Smooth muscle cell of the brain vasculature (primary cell): ENCODE measurements around the gene NHSL1.
"Not testable (repeated sequence)": the region's sequence is repeated elsewhere in the genome, so short reads cannot be mapped to it uniquely, and the experiment has no call there.

Source experiments
- DNase-seq: peaks from one replicate; pipeline ENCODE4 v3.0.0-alpha.2; 2012; ENCODE audit warnings: low read depth, low spot score

NHSL1 gene

DNA sequence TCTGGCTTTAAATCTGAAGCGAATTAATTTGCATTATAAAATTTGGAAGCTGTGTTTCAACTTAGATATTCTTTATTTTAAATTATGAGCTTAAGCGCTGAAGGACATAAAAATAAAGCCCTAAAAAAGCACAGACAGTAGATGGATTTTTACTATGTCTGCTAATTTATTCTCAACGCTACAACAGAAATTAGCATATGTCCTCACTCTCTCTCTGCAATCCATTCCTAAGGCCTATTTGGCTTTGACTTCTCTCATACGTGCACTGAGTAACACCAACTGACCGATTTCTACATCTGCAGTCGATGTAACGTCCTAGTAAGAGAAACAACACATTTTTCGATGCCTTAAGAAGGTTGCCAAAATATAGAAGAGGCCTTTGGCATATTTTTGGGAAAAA lies 71.6 kb downstream of the NHSL1 start:
- DNase-seq = no peak

DNA sequence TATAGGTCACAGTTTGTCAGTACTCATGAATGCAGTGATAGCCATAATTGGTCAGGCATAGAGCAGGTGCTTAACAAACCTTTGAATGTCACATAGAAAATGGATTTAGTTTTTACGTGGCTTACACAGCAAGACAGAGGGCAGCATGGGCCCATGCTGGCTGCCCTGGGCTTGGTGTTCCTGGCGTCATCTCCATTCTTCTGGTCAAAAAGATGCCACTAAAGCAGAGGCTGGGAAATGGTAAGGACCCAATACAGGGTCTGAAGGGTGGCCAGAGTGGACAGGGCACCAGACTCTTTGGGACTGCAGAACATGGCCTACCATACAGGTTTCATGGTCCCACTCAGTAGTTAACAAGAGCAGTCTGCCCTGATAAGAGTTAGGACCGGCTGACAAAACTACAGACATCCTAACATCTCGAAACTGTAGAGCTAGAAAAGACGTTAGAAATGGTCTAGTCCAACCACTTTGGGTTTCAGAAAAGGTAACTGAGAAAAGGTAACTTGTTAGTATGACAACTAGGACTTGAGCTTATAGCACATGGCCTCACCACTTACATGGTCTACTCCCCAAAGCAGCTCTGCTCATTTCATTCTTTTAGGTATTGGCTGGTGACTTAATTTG lies 72.7 kb downstream of the NHSL1 start:
- no peak for DNase-seq

DNA sequence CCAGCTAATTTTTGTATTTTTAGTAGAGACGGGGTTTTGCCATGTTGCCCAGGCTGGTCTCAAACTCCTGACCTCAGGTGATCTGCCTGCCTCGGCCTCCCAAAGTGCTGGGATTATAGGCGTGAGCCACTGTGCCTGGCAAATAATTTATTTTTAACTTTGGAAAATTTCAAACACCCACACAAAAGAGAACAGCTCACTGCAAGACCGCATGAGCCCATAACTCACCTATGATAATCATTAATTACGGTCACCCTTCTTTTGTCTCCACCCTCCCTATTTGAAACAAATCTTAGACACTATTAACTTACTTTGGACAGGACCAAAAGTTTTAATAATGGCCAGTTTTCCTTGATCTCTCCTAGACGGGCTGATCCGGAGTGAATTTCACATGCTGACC lies 74.0 kb downstream of the NHSL1 start:
- not testable (repeated sequence) for DNase-seq

DNA sequence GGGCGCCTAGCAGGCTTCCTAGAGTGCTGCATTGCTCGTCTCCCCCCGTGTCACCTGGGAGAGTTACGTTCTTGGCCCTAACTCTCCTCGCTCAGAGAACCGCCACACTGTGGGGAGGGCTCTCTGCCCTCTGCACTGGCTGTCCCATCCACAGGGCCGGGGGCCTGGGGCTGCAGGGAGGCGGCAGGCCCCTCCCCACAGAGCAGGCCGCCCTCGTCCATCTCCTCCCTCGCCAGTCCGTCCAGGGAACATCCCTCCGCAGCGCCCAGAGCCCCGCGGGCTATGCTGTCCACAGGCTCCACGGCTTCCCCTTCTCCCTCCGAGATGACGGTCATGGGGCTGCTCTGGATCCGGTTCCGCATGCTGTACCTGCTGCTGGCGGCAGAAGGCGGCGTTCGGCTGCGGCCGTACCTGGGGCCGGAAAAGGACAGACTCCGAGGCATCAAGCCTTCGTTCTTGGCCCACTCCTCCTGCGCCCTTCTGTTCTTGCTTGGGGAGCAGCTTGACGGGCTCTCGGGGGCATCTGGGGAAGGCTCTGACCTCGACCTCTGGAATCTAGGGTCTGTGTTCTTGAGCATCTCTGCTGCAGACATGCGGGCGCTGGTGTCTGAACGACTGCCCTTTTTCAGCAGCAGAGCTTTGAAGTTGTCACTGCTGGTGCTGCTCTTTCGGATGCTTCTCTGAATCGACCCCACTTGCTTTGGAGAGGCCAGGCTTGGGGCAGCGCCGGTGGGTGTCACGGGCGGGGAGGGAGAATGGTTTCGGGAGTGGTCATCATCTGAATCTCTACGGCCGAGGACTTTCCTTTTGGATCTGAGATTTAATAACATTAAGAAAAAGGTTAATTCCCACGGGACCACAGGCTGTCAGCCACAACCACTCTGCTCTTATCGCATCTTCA lies 75.0 kb downstream of the NHSL1 start:
- no peak for DNase-seq

DNA sequence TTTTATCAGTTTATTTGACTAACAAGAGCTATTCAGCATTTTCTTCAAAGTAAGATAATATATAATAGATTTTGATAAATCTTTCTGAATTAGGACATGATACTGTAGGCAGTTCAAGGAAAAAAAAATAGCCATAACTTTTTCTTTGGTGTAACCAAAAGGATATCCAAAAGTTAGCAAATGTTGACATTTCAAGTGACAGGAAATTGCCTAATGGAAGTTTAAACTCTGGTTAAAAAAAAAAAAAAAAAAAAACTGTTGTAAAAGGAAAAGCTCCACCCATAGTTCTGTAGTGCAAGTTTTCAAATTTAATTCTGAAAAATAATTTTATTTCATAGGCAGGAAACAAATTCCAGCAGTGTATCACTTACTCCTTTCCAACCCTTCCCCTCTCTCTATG lies 76.4 kb downstream of the NHSL1 start:
- DNase-seq = no peak

DNA sequence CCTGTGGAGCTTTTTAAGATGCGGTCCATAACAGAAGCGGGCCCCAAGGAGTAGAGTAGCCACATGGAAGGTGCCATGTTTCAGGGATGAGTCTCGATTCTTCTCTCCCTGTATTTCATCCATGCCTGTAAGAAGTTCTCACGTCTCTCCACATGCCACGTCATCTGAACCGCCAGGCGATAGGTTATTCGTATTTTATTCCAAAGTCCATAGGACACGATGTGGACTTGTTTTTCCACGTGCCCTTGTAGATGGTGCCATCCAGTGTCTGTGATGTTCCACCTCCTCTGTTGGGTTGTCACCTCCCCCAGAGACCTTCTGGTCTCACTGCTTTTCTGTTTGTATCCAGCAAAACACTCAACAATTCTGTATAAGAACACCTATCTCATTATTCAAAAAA lies 77.7 kb downstream of the NHSL1 start:
- no peak for DNase-seq

DNA sequence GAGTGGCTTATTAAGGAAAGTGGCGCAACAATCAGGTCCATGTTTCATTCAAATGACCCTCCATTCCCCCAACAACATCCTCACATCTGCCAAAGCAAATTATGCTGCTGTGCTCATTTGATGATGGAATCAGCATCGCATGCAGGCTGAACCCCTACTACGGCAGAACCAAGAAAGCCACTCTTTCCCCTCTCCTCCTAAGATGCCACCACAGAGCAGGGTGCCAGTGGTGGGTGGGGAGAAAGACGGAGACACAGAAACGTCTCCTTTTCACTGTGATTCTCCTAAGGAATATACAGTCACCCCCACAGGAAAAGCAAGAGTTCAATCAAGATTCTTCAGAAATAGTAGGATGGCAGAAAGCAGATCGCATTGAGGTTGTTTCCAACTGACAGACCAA lies 78.2 kb downstream of the NHSL1 start:
- DNase-seq = no peak

DNA sequence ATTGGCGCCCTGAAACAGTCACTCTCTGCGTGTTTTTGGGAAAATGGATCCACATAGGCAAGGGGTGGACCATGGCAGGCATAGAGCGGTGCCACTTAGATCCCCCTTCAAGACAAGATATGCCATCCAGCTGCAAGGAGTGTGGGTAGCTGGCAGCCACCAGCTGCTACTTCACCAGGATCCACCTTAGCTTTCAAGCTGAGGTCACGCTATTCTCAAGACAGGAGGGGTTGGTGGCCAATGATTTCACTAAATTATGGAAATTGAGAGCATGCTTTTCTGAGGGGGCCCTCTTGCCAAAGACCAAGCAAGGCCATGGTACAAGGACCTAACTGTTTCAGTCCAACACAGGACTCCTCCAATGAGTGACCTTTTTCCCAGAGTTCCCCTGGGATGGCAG lies 78.9 kb downstream of the NHSL1 start:
- no peak for DNase-seq

DNA sequence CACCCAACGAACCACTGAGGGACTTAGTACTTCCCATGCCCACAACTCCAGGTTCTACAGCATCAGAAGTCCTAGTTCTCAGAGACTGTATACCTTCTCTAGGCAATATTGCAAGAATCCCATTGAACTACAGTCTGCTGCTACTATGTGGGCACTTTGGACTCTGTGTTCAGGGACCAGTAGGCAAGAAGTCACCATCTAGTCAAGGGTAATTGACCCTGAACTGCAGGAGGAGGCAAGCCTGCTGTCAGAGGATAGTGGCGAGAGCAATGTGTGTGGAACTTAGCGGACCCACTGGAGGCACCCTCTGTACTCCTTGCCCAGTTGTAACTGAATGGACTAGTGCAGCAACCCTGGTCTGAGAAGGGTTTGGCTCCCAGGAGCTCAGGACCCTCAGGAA lies 79.5 kb downstream of the NHSL1 start:
- no peak for DNase-seq

DNA sequence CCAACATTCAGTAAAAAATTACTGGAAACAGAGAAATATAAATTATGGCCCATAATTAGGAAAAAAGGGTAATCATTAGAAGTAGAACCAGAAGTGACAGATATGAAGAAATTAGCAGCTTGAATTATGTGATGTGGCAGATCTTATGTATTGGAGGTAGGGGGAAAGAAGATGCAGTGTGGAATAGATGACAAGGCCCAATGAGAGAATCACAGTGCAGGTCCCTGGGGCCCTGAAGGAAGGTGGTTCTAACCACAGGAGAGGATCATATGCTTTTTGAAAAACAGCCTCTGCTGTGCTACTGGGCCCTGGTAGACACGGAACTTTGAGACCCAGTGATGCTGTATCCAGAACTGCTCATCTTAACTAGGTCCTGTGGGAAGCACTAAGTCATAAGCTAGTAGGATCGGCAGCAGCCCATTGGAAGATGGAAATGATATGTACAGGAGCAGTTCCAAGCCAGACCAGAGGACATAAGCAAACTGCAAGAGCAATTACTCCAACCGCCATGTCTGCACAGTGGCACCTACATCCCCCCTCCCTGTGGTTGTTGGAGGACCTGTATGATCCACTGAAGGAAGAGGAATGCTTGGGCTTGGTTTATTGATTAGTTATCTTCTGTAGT lies 81.1 kb downstream of the NHSL1 start:
- DNase-seq = no peak

DNA sequence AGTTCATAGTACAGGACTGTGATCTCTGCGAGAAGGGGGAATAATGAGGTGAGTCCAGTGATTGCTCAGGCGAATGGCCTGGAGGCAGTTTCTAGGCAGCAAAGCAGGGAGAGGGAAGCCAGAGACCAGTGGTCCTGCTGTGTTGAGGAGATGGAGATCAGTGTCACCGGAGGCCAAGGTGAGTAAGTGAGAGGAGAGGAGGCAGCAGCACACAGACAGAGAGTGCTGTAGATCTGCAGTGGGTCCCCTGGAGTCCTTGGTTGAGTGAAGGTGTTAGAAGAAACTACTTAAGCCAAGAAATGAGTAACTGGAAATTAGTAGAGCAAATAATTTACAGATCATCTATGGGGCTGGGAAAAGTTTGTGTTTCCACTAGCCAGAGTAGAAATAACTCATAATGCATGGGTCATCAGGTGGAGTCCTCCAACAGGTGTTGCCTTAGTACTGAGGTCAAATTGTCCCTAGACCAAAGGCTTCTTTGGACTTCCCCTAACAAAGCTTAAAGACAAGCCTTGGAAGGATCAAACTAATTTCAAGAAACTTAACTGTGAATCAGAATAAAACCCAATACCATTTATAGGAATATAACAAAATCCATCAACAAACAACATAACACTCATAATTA lies 81.7 kb downstream of the NHSL1 start:
- DNase-seq = no peak

DNA sequence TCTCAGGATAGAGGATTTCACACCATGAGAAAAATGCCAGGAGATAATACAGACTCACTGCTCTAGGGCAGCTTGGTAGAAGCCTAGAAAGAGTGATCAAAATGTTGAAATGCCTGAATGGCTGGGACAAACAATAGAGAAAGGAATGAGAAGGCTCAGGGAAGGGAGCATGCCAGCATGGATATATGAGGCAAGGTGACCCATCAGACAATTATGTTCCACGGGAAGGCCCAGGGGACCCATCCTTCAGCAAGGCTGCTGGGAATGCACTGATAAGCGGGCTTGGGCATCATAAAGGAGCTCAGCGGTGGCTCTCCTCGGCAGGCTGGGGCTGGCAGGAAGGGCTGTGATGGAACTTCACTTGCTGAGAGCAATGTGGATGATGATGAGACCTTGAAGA lies 83.1 kb downstream of the NHSL1 start:
- no peak for DNase-seq

DNA sequence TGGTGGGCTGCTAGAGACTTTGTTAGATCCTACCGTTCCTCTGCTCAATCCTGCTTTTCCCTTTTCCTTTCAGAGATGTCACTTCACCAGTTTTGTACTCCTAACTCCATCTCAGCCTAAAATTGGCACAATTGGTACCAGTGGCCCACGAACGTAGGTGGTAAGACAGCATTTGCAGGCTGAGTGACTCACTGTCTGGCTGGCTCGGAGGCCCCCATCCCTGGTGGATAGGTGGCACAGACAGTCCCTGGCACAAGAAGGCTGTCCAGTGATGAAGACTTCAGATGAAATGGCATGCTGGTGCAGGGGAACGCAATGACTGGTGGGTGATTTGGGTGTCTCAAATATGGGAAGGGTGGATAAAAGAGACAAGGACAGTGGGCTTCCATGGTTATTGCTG lies 84.2 kb downstream of the NHSL1 start:
- DNase-seq = no peak

DNA sequence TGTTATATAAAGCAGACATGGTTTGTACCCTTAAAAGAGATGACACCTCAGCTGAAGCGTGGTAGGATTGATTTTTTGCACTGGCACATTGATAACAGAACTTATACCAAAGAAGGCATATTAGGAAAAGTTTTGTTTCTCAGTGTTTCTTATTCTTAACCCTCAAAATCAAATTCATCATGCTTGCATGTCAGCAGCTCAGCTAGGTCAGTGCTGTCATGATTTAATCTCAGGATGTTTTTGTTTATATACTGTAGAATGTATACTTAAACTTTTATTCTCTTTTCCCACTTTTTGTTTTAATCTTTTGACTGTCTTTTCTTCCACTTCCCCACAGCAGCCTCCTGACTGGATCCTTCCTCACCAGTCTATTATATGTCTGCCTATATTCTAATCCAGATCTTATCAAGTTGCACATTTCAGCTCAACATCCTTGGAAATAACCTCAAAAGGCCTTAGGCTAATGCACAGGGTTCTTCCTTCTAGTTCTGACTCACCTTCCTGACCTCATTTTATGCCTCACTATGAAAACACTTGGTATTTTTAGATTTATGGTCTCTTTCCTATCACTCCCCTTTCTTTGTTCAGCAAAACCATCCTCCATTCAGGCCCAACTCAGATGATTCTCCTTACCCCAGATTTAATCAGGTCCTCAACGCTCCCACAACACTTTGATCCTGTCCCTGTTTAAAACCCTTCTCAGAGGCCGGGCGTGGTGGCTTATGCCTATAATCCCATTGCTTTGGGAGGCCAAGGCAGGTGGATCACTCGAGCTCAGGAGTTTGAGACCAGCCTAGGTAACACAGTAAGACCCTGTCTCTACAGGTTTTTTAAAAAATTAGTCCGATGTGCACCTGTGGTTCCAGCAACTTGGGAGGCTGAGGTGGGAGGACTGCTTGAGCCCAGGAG lies 88.1 kb downstream of the NHSL1 start:
- no peak for DNase-seq

DNA sequence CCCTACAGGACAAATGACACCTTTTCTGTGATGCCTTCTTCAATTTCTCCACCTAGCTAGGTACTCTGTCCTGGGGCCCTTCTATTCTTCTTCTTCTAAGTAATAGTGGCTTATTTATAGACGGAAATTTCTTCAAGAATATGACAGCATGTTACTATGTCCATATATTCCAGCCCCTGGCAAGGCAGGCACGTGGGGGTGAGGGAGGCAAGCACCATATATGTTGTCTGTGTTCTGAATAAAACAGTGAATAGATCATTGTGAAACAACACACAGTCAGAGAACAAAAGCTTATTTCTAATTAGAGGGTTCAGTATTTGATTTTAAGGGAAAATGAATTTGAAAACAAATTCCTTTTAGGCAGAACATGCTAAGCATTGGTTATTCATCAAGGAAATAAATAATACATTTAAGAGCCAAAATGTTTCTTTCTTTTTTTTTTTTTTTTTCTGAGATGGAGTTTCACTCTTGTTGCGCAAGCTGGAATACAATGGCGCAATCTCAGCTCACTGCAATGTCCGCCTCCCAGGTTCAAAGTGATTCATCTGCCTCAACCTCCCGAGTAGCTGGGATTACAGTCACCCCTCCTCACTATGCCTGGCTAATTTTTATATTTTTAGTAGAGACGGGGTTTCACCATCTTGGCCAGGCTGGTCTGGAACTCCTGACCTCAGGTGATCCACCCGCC lies 89.1 kb downstream of the NHSL1 start:
- DNase-seq = no peak

DNA sequence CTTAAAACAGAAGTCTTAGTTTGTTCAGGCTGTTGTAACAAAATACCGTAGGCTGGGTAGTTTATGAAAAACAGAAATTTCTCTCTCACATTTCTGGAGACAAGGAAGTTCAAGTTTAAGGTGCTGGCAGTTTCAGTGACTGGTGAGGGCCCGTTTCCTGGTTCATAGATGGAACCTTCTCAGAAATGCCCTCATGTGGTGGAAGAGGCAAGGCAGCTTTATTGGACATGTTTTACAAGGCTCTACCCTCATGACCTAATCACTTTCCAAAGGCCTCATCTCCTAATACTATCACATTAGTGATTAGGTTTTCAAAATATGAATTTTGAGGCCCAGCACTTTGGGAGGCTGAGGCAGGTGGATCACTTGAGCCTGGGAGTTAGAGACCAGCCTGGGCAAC lies 92.9 kb downstream of the NHSL1 start:
- no peak for DNase-seq

DNA sequence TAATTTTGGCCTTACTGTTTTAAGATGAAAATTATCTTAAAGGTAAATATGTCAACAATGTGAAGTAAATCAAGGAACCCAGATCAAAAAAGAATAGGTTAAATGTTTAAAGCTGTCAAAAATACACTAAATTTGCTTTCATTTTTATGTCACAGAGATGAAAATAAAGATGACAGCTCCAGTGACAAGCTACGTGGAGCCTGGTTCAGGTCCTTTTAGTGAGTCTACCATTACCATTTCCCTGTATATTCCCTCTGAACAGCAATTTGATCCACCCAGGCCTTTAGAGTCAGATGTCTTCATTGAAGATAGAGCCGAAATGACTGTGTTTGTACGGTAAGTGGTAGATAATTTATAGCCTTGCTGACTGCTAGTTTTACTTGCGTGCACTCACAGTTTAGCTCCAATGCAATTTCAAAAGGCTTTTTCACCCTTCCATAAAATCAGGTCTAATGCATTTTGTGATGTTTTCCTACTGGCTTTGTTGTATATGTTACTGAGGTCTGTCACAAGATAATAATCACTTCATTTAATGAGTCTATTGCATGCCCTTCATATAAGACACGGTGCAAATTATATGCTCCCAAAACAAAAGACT lies 93.4 kb downstream of the NHSL1 start:
- DNase-seq = no peak

DNA sequence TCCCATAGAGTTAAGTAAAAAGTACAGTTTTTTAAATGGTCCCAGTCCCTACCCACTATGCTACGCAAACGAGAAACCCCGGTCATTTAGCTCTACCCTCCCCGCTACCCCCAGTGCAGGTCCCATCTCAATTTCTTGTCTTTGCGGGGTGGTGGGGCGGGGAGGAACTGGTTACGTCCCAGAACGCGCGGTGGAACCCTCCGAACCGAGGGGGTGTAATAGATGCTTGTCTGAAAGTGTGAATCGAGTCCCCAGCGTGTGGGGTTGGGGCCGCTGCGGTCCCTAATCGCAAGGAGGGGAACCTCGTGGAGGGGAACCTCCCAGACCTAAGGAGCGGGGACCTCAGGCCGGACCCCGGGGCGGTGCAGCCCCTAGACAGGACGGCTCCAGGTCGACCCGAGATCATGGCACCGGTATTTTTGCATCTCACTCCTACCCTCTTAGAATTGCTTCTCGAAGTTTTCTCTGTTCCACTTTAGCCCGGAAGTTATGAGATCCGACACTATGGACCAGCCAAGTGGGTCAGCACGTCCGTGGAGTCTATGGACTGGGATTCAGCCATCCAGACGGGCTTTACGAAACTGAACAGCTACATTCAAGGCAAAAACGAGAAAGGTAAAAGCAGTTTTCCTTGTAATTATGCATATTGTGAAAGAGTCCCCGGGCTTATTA lies 94.5 kb downstream of the NHSL1 start:
- no peak for DNase-seq

DNA sequence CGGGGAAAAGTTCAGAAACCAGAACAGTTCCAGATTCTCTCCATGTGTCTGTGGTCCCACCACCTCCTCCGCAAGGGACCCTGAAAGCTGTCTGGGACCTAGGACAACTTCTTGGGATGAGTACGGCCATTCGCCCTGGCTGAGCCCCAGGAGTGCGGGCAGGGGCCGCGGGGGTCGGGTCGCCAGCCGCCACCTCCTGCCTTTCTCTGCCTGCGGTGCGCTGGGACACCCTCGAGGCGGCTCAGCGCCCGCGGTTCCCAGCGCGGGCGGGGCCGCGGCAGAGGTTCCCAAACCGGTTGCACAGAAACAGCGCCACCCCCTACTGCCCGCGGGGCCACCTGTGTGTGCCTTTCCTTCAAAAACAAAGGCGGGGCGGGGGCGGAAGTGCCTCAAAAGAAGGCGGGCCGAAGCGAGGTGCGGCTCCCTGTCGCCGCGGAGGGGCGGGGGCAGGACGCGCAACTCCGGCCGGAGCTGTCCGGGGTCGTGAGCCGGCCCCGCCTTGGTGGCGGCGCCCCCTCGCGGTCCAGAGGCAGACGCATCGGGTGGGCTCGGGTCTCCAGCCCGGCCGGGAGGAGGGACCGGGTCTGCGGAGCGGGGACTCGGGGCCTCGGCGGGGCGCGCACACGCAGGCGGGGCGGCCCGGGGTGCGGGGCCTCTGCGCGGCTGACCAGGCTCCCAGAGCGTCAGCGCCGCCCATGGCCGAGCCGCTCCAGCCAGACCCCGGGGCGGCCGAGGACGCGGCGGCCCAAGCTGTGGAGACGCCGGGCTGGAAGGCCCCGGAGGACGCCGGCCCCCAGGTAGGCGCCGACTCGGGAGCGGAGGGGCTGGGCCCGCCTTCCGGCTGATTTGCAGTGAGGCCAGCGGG lies 95.3 kb downstream of the NHSL1 start, which contains the start of gene HEBP2:
Gene HEBP2 (plus strand): TSS at position 423 of the 865 bp plus-strand sequence. CDS start 273 bp downstream, at position 696.
- peak; percentile 32 for DNase-seq
